CD14-positive monocyte (primary cell): Measurements from ENCODE around the gene ALKBH4. TPM values are rescaled to one million over a fixed set of nuclear protein-coding genes. Genes with fewer than 3 reads are reported as not detected.
A peak's percentile ranks its signal among the peaks of the same experiment; 100 is the strongest.

Experiments used
- DNase-seq, 3 donors: peaks; one replicate each; pipeline ENCODE4 v3.0.0-alpha.2; 2011 to 2022
- H2AFZ ChIP-seq: 2 replicates; pipeline ENCODE4 v1.6.0; 2012; ENCODE audit warnings: mild to moderate bottlenecking, low read depth, low read length, inconsistent platforms; ENCODE audit not compliant: insufficient read depth, poor library complexity, severe bottlenecking
- H3K27ac ChIP-seq, 2 donors: 1 replicate in 1 of 2; 2 replicates in 1 of 2; pipeline ENCODE4 v1.5.1; 2012 to 2013; ENCODE audit warnings: low read length in 2 of 2, control low read depth in 1 of 2, inconsistent platforms in 1 of 2, low read depth in 1 of 2, mild to moderate bottlenecking in 1 of 2
- H3K27me3 ChIP-seq, 2 donors: one replicate each; pipeline versions ENCODE4 v1.6.0 to v1.6.1; 2011 to 2013; ENCODE audit warnings: low read length in 2 of 2; ENCODE audit not compliant: control insufficient read depth in 2 of 2, insufficient read depth in 2 of 2
- H3K36me3 ChIP-seq, 2 donors: replicated peaks in 1 of 2; 1 replicate in 1 of 2; 2 replicates in 1 of 2; pipeline versions ENCODE4 v1.5.1 to v1.6.1; 2012 to 2013; ENCODE audit warnings: low read length in 2 of 2, control low read depth in 1 of 2, inconsistent platforms in 1 of 2, mild to moderate bottlenecking in 1 of 2; ENCODE audit not compliant: insufficient read depth in 2 of 2, control insufficient read depth in 1 of 2
- H3K4me1 ChIP-seq, 2 donors: 1 replicate in 1 of 2; 2 replicates in 1 of 2; pipeline versions ENCODE4 v1.5.1 to v1.6.1; 2012 to 2013; ENCODE audit warnings: low read length in 2 of 2, control low read depth in 1 of 2, inconsistent platforms in 1 of 2, mild to moderate bottlenecking in 1 of 2, moderate library complexity in 1 of 2; ENCODE audit not compliant: insufficient read depth in 2 of 2, control insufficient read depth in 1 of 2
- H3K4me2 ChIP-seq: replicated peaks from 2 replicates; pipeline ENCODE3; 2012; ENCODE audit warnings: low read length, moderate library complexity, mild to moderate bottlenecking; ENCODE audit not compliant: poor library complexity, severe bottlenecking; ENCODE audit errors: extremely low read depth
- H3K4me3 ChIP-seq, 3 experiments: fragments of 200-600 bp in 1 of 3; sonication (generic) in 1 of 3; replicated peaks in 1 of 3; 1 replicate in 2 of 3; 2 replicates in 1 of 3; pipeline ENCODE4 v1.5.1; 2011 to 2013; ENCODE audit warnings: low read length in 3 of 3, mild to moderate bottlenecking in 3 of 3, control low read depth in 2 of 3, low read depth in 2 of 3, inconsistent platforms in 1 of 3, moderate library complexity in 1 of 3
- H3K79me2 ChIP-seq: 2 replicates; pipeline ENCODE4 v1.6.0; 2012; ENCODE audit warnings: mild to moderate bottlenecking, control low read depth, inconsistent platforms, low read length, moderate library complexity; ENCODE audit not compliant: insufficient read depth
- H3K9ac ChIP-seq: 2 replicates; pipeline ENCODE4 v1.6.0; 2017; ENCODE audit warnings: low read length, mild to moderate bottlenecking; ENCODE audit not compliant: insufficient read depth, poor library complexity, severe bottlenecking
- H3K9me3 ChIP-seq, 2 donors: replicated peaks in 1 of 2; 1 replicate in 1 of 2; 2 replicates in 1 of 2; pipeline versions ENCODE4 v1.5.1 to v1.6.1; 2012 to 2013; ENCODE audit warnings: low read length in 2 of 2, control low read depth in 1 of 2; ENCODE audit not compliant: control insufficient read depth in 1 of 2, insufficient read depth in 1 of 2
- H4K20me1 ChIP-seq: 2 replicates; pipeline ENCODE4 v1.6.0; 2012; ENCODE audit warnings: mild to moderate bottlenecking, low read length, control low read depth, moderate library complexity; ENCODE audit not compliant: insufficient read depth
- H3K27ac Mint-ChIP-seq, 7 donors: one replicate each; pipeline ENCODE4 v1.8.0; 2020; ENCODE audit warnings: mild to moderate bottlenecking in 7 of 7, mixed read lengths in 7 of 7, moderate library complexity in 6 of 7, inconsistent platforms in 2 of 7
- H3K27me3 Mint-ChIP-seq, 3 donors: one replicate each; pipeline ENCODE4 v1.8.0; 2021 to 2022; ENCODE audit warnings: low read depth in 3 of 3, mild to moderate bottlenecking in 3 of 3, mixed read lengths in 3 of 3, moderate library complexity in 3 of 3, inconsistent platforms in 1 of 3
- H3K36me3 Mint-ChIP-seq, 2 donors: one replicate each; pipeline ENCODE4 v1.8.0; 2020; ENCODE audit warnings: mixed read lengths in 2 of 2, inconsistent platforms in 1 of 2, mild to moderate bottlenecking in 1 of 2
- H3K4me1 Mint-ChIP-seq: one replicate; pipeline ENCODE4 v1.8.0; 2020; ENCODE audit warnings: mild to moderate bottlenecking, mixed read lengths
- H3K4me3 Mint-ChIP-seq, 2 donors: one replicate each; pipeline ENCODE4 v1.8.0; 2020; ENCODE audit warnings: mild to moderate bottlenecking in 2 of 2, mixed read lengths in 2 of 2, moderate library complexity in 1 of 2
- H3K9me3 Mint-ChIP-seq, 7 donors: one replicate each; pipeline ENCODE4 v1.8.0; 2020 to 2022; ENCODE audit warnings: mixed read lengths in 7 of 7, mild to moderate bottlenecking in 6 of 7, moderate library complexity in 6 of 7, inconsistent platforms in 2 of 7
- CTCF ChIP-seq: fragments of 200-600 bp; IDR thresholded peaks from one replicate; pipeline ENCODE4 v1.8.0; 2022; ENCODE audit warnings: antibody characterized with exemption, mild to moderate bottlenecking
- WGBS: methylation state at CpG from one replicate; pipeline ENCODE4 v1.1.5; 2013; ENCODE audit warnings: missing lambda C conversion rate; ENCODE audit not compliant: insufficient coverage; 5-methylcytosine and 5-hydroxymethylcytosine counted together
- intact Hi-C, 2 donors: fragments of 100-400 bp; cut with micrococcal nuclease; formaldehyde crosslinking; loops; one replicate each; pipeline versions ENCODE4 v1.15.0 to v1.15.1; 2023
- polyA plus RNA-seq, 3 donors: library from polyadenylated mRNA; depleted of rRNA in 1 of 3; unstranded in 2 of 3; stranded (reverse) in 1 of 3; fragments of 300-500 nt in 2 of 3; fragments of >200 nt in 1 of 3; fragmentation: Illumina TruSeq in 2 of 3; gene quantifications; 1 replicate in 2 of 3; 2 replicates in 1 of 3; pipeline ENCODE4 v1.2.3, GENCODE V29; 2012 to 2021

The ALKBH4 gene
- polyA plus RNA-seq, 3 donors: 2.9 to 11.8 (median 9.7) TPM

GRCh38 chr7:102445674-102446071, 19.0 kb downstream of the ALKBH4 start:
- H3K27ac ChIP-seq: no peak overlapping the region

GRCh38 chr7:102444961-102445673, 19.5 kb downstream of the ALKBH4 start:
- peaks cover 4% of the 10 kb centered on the region for H3K4me1 Mint-ChIP-seq
- H3K9me3 Mint-ChIP-seq: peaks cover 0 to 3% (median 0%) of the 10 kb centered on the region in 7 donors
- DNase-seq: no peak
- intact Hi-C loops: loop anchor here in 1 of 2 donors (5.0 kb wide), 1 partner anchor 33 kb away; no protein-coding TSS in a partner anchor
- no peak overlapping the region for H3K4me3 Mint-ChIP-seq
- H3K27me3 Mint-ChIP-seq: peaks cover 0 to 4% (median 3%) of the 10 kb centered on the region in 3 donors
- H3K36me3 Mint-ChIP-seq: peaks cover 33 to 55% of the 10 kb centered on the region in 2 donors
- H3K27ac ChIP-seq: no peak overlapping the region
- H3K79me2 ChIP-seq: no peaks in the 10 kb centered on the region
- H3K27ac Mint-ChIP-seq: peak overlapping the region in 1 of 7 donors; percentile 48
- H3K4me2 ChIP-seq: no peak overlapping the region
- no peaks in the 10 kb centered on the region for H3K27me3 ChIP-seq
- H4K20me1 ChIP-seq: peaks cover 12% of the 10 kb centered on the region
- H3K9me3 ChIP-seq: no peaks in the 10 kb centered on the region
- TF ChIP-seq CTCF: no peak
- peaks cover 0 to 3% of the 10 kb centered on the region in 2 donors for H3K4me1 ChIP-seq
- H3K4me3 ChIP-seq: no peak overlapping the region
- 97% methylated on average over 9 of the region's 17 CpGs for WGBS
- no peak overlapping the region for H3K9ac ChIP-seq
- H3K36me3 ChIP-seq: peaks cover 32 to 58% of the 10 kb centered on the region in 2 donors
- no peak overlapping the region for H2AFZ ChIP-seq

More at GRCh38 chr7:102445674-102446071, 19.0 kb downstream of the ALKBH4 start:
- H3K36me3 Mint-ChIP-seq: peaks cover 33 to 51% of the 10 kb centered on the region in 2 donors
- Histone ChIP-seq H3K79me2 (no peaks in the 10 kb centered on the region), H3K36me3 (peaks cover 27 to 53% of the 10 kb centered on the region in 2 donors), H3K4me1 (peaks cover 0 to 3% of the 10 kb centered on the region in 2 donors), H3K9ac (no peak overlapping the region), H3K27me3 (no peaks in the 10 kb centered on the region), H3K9me3 (no peaks in the 10 kb centered on the region), H2AFZ (no peak overlapping the region), H4K20me1 (peaks cover 15% of the 10 kb centered on the region), H3K4me2 (no peak overlapping the region), H3K4me3 (no peak overlapping the region)
- H3K4me1 Mint-ChIP-seq: peaks cover 4% of the 10 kb centered on the region
- DNase-seq: no peak
- TF ChIP-seq CTCF: no peak
- intact Hi-C loops: loop anchor here in 1 of 2 donors (5.0 kb wide), 1 partner anchor 33 kb away; no protein-coding TSS in a partner anchor
- H3K27ac Mint-ChIP-seq: peak overlapping the region in 2 of 7 donors; percentile 33 to 48
- H3K27me3 Mint-ChIP-seq: peaks cover 0 to 4% (median 1%) of the 10 kb centered on the region in 3 donors
- WGBS: no CpG with 5 or more reads among the region's 2 CpGs
- H3K4me3 Mint-ChIP-seq: no peak overlapping the region
- peaks cover 0 to 3% (median 0%) of the 10 kb centered on the region in 7 donors for H3K9me3 Mint-ChIP-seq
